SK-N-SH (cell line): ENCODE results near the gene FAM114A1. TPM values are rescaled to one million over a fixed set of nuclear protein-coding genes. Genes with fewer than 3 reads are reported as not detected.
A peak's percentile ranks its signal among the peaks of the same experiment; 100 is the strongest.

ENCODE experiments used
- CTCF ChIA-PET: fragments of 300-600, 350-600 bp; formaldehyde crosslinking; extraction: SDS; loops from one replicate; lab custom pipeline; 2021; lab: Yijun Ruan, JAX
- POLR2A ChIA-PET: fragments of 350-600 bp; sonication (Branson Sonifier 250); formaldehyde crosslinking; extraction: SDS; loops from one replicate; lab custom pipeline; 2020; ENCODE audit warnings: antibody characterized with exemption, inconsistent platforms; lab: Yijun Ruan, JAX
- DNase-seq: peaks from one replicate; pipeline ENCODE4 v3.0.0; 2012
- H2AFZ ChIP-seq: fragments of 200-600 bp; sonication (generic); 2 replicates; pipeline ENCODE4 v1.8.1; 2016; ENCODE audit warnings: antibody characterized with exemption, mild to moderate bottlenecking, low read depth
- H3F3A ChIP-seq: fragments of 200-600 bp; sonication (generic); replicated peaks from 2 replicates; pipeline ENCODE3; 2016; ENCODE audit warnings: antibody characterized with exemption, mild to moderate bottlenecking; ENCODE audit not compliant: insufficient read depth
- H3K27ac ChIP-seq, 2 experiments: fragments of 200-500 bp in 1 of 2; fragments of 200-600 bp in 1 of 2; sonication (Bioruptor generic) in 1 of 2; sonication (generic), shearing (Covaris generic) in 1 of 2; 2 replicates each; pipeline versions ENCODE4 v1.5.1 to v1.6.1; 2014 to 2016; ENCODE audit warnings: low read depth in 2 of 2, inconsistent platforms in 1 of 2, low read length in 1 of 2, mild to moderate bottlenecking in 1 of 2, mixed read lengths in 1 of 2
- H3K27me3 ChIP-seq: fragments of 200-600 bp; sonication (generic), shearing (Covaris generic); 2 replicates; pipeline ENCODE4 v1.6.1; 2016; ENCODE audit warnings: mixed run types; ENCODE audit not compliant: insufficient read depth
- H3K36me3 ChIP-seq, 2 experiments: fragments of 200-500 bp in 1 of 2; fragments of 200-600 bp in 1 of 2; sonication (Bioruptor generic) in 1 of 2; sonication (generic) in 1 of 2; replicated peaks in 1 of 2; 2 replicates each; pipeline versions ENCODE3 to v1.5.1; 2014 to 2016; ENCODE audit warnings: low read length in 1 of 2, mild to moderate bottlenecking in 1 of 2; ENCODE audit not compliant: insufficient read depth in 2 of 2, control insufficient read depth in 1 of 2
- H3K4me1 ChIP-seq, 2 experiments: fragments of 200-500 bp in 1 of 2; fragments of 200-600 bp in 1 of 2; sonication (Bioruptor generic) in 1 of 2; sonication (generic), shearing (Covaris generic) in 1 of 2; 2 replicates each; pipeline versions ENCODE4 v1.5.1 to v1.6.1; 2014 to 2016; ENCODE audit warnings: low read depth in 1 of 2, low read length in 1 of 2, mixed run types in 1 of 2; ENCODE audit not compliant: insufficient read depth in 2 of 2, control insufficient read depth in 1 of 2
- H3K4me2 ChIP-seq: fragments of 200-600 bp; sonication (generic), shearing (Covaris generic); 2 replicates; pipeline ENCODE4 v1.6.1; 2017; ENCODE audit warnings: mixed run types
- H3K4me3 ChIP-seq, 2 experiments: fragments of 200-500 bp in 1 of 2; fragments of 200-600 bp in 1 of 2; sonication (Bioruptor generic) in 1 of 2; sonication (generic), shearing (Covaris generic) in 1 of 2; 2 replicates each; pipeline versions ENCODE4 v1.5.1 to v1.8.1; 2014 to 2016; ENCODE audit warnings: low read depth in 2 of 2, inconsistent platforms in 1 of 2, low read length in 1 of 2, mild to moderate bottlenecking in 1 of 2, mixed read lengths in 1 of 2, moderate library complexity in 1 of 2
- H3K79me2 ChIP-seq: fragments of 200-600 bp; sonication (generic); 2 replicates; pipeline ENCODE4 v1.8.1; 2017; ENCODE audit warnings: mild to moderate bottlenecking; ENCODE audit not compliant: insufficient read depth
- H3K9ac ChIP-seq: fragments of 200-600 bp; sonication (generic); 2 replicates; pipeline ENCODE4 v1.6.1; 2017; ENCODE audit warnings: mixed run types
- H3K9me2 ChIP-seq: fragments of 200-600 bp; sonication (generic); 2 replicates; pipeline ENCODE4 v1.6.1; 2017; ENCODE audit warnings: mixed run types
- H3K9me3 ChIP-seq: fragments of 200-600 bp; sonication (generic); 2 replicates; pipeline ENCODE4 v1.6.1; 2017; ENCODE audit warnings: mixed run types, mild to moderate bottlenecking, moderate library complexity
- H4K20me1 ChIP-seq: fragments of 200-600 bp; sonication (generic); 2 replicates; pipeline ENCODE4 v1.6.1; 2017; ENCODE audit warnings: mild to moderate bottlenecking, mixed run types; ENCODE audit not compliant: insufficient read depth
- CTCF ChIP-seq: fragments of 200-600 bp; sonication (generic); IDR thresholded peaks from 2 replicates; pipeline ENCODE4 v1.6.1; 2017; ENCODE audit warnings: antibody characterized with exemption, mild to moderate bottlenecking, moderate library complexity
- ELF1 ChIP-seq: IDR thresholded peaks from 2 replicates; pipeline ENCODE4 v1.4.0; 2012
- EP300 ChIP-seq, 2 experiments: IDR thresholded peaks; 2 replicates each; pipeline versions ENCODE4 v1.4.0 to v1.6.1; 2012; ENCODE audit warnings: borderline replicate concordance in 1 of 2, low read depth in 1 of 2, low read length in 1 of 2
- FOSL2 ChIP-seq: IDR thresholded peaks from 2 replicates; pipeline ENCODE4 v1.4.0; 2012; ENCODE audit warnings: low read depth, mild to moderate bottlenecking, moderate library complexity, borderline replicate concordance
- FOXJ3 ChIP-seq: sonication (generic); formaldehyde crosslinking; IDR thresholded peaks from 2 replicates; pipeline ENCODE4 v1.5.1; 2020; ENCODE audit warnings: mild to moderate bottlenecking, missing genetic modification reagents
- FOXM1 ChIP-seq: IDR thresholded peaks from 2 replicates; pipeline ENCODE4 v1.4.0; 2012; ENCODE audit warnings: low read depth, mild to moderate bottlenecking
- GABPA ChIP-seq: IDR thresholded peaks from 2 replicates; pipeline ENCODE4 v1.4.0; 2012; ENCODE audit warnings: low read depth, mild to moderate bottlenecking
- GATA2 ChIP-seq: sonication (generic); formaldehyde crosslinking; IDR thresholded peaks from 2 replicates; pipeline ENCODE4 v1.5.0; 2020; ENCODE audit warnings: mild to moderate bottlenecking, missing genetic modification reagents
- IRF3 ChIP-seq: fragments of 150-350 bp; IDR thresholded peaks from 2 replicates; pipeline ENCODE4 v1.6.1; 2016; ENCODE audit warnings: mild to moderate bottlenecking, low read depth, low read length
- JUND ChIP-seq: IDR thresholded peaks from 2 replicates; pipeline ENCODE4 v1.4.0; 2012
- MAX ChIP-seq: IDR thresholded peaks from 2 replicates; pipeline ENCODE4 v1.4.0; 2012; ENCODE audit warnings: low read depth
- MEF2A ChIP-seq: IDR thresholded peaks from 2 replicates; pipeline ENCODE4 v1.4.0; 2012; ENCODE audit warnings: low read depth, borderline replicate concordance
- NRF1 ChIP-seq: IDR thresholded peaks from 2 replicates; pipeline ENCODE4 v1.6.1; 2012; ENCODE audit warnings: low read depth, mild to moderate bottlenecking, low read length
- POLR2AphosphoS5 ChIP-seq: IDR thresholded peaks from 2 replicates; pipeline ENCODE4 v1.6.1; 2012; ENCODE audit warnings: low read depth, low read length
- RAD21 ChIP-seq: IDR thresholded peaks from 2 replicates; pipeline ENCODE4 v1.6.1; 2012; ENCODE audit warnings: mild to moderate bottlenecking, low read length
- RCOR1 ChIP-seq: fragments of 150-350 bp; IDR thresholded peaks from 2 replicates; pipeline ENCODE4 v1.6.1; 2017; ENCODE audit warnings: antibody characterized with exemption, low read length
- REST ChIP-seq: IDR thresholded peaks from 2 replicates; pipeline ENCODE4 v1.6.1; 2012; ENCODE audit warnings: mild to moderate bottlenecking, low read depth, low read length, moderate library complexity
- RFX5 ChIP-seq: IDR thresholded peaks from 2 replicates; pipeline ENCODE4 v1.6.1; 2012; ENCODE audit warnings: mild to moderate bottlenecking, improper control_type of control experiment, low read length
- RXRA ChIP-seq: IDR thresholded peaks from 2 replicates; pipeline ENCODE4 v1.4.0; 2012; ENCODE audit warnings: low read depth, mild to moderate bottlenecking, borderline replicate concordance
- SIN3A ChIP-seq: IDR thresholded peaks from 2 replicates; pipeline ENCODE4 v1.6.1; 2012; ENCODE audit warnings: low read depth, mild to moderate bottlenecking, low read length, moderate library complexity, borderline replicate concordance
- USF2 ChIP-seq: fragments of 150-350 bp; IDR thresholded peaks from 2 replicates; pipeline ENCODE4 v1.6.1; 2017; ENCODE audit warnings: antibody characterized with exemption, low read length, low read depth, borderline replicate concordance
- WGBS: methylation state at CpG from one replicate; pipeline ENCODE4 v1.1.6; 2017; ENCODE audit warnings: low lambda C conversion rate; 5-methylcytosine and 5-hydroxymethylcytosine counted together
- polyA plus RNA-seq, 3 experiments: library from polyadenylated mRNA; depleted of rRNA; stranded (reverse); fragments of >200 nt; gene quantifications; 2 replicates each; pipeline ENCODE4 v1.2.3, GENCODE V29; 2012

The FAM114A1 gene
- polyA plus RNA-seq, 1 of the 3 experiments (the other 2 are of a cell fraction), result 54.2 TPM

- TF ChIP-seq SIN3A (no peak), USF2 (no peak), ELF1 (no peak), REST (no peak), EP300 (IDR thresholded peaks at IDR 0.05; ENCODE audit: borderline replicate concordance in 1 of 2, low read depth in 1 of 2, low read length in 1 of 2) (peak in 1 of 2 experiments; percentile 75; a peak in 1 of 4 replicates), CTCF (no peak), JUND (no peak), GATA2 (CRISPR knock-in tag) (peak; percentile 40; the same call in 1 of the 2 replicates), RAD21 (peak; percentile 13), FOXM1 (no peak), RFX5 (no peak), FOSL2 (no peak), GABPA (no peak)
- TF ChIP-seq, all 33 proteins: peak for 5
These were observed 75.7 kb downstream of the FAM114A1 start (continued) for GRCh38 chr4:38943343-38943742.

- no peaks in the 10 kb centered on the region for H3K9me3 ChIP-seq
- 98% methylated on average over 9 of the region's 9 CpGs for WGBS
- H3K4me2 ChIP-seq, result no peak overlapping the region
- no peak overlapping the region for H3K9ac ChIP-seq
- H3F3A ChIP-seq, result peaks cover 32% of the 10 kb centered on the region
- no peak overlapping the region for H3K27ac ChIP-seq
- H3K36me3 ChIP-seq, result peaks cover 0 to 43% of the 10 kb centered on the region in 2 experiments
- no peak overlapping the region for H2AFZ ChIP-seq
- POLR2A ChIA-PET, result no interaction called here
- no peak overlapping the region for H3K4me3 ChIP-seq
- no peaks in the 10 kb centered on the region for H4K20me1 ChIP-seq
- DNase-seq, result no peak
- H3K4me1 ChIP-seq, result peaks cover 9 to 15% of the 10 kb centered on the region in 2 experiments; a peak in 3 of 4 replicates
- no peaks in the 10 kb centered on the region for H3K79me2 ChIP-seq
- H3K9me2 ChIP-seq, result no peaks in the 10 kb centered on the region
- H3K27me3 ChIP-seq, result no peaks in the 10 kb centered on the region
- CTCF ChIA-PET, result no interaction called here
- TF ChIP-seq IRF3, result no peak
- no peak for TF ChIP-seq RAD21
- TF ChIP-seq FOXJ3, result no peak
- TF ChIP-seq MAX, result no peak
- no peak for TF ChIP-seq POLR2AphosphoS5
- no peak for TF ChIP-seq GABPA
- no peak for TF ChIP-seq RXRA
- no peak for TF ChIP-seq RFX5
- no peak for TF ChIP-seq SIN3A
- TF ChIP-seq MEF2A, result no peak
- TF ChIP-seq RCOR1, result no peak
- TF ChIP-seq REST, result no peak
- TF ChIP-seq NRF1, result no peak
These were observed 76.8 kb downstream of the FAM114A1 start for GRCh38 chr4:38944440-38944839.
